ENCODE measurements around the gene USP43. TPM values are rescaled to one million over a fixed set of nuclear protein-coding genes. Genes with fewer than 3 reads are reported as not detected.

The USP43 gene
- total RNA-seq, 1 donor from 2014 or later: not detected

GRCh38 chr17:9763643-9764042 lies 118.3 kb downstream of the USP43 start:
- Mint-ChIP-seq H3K4me3 (no peak overlapping the region), H3K4me1 (no peaks in the 10 kb centered on the region), H3K36me3 (no peaks in the 10 kb centered on the region), H3K9me3 (no peaks in the 10 kb centered on the region), H3K27ac (no peak overlapping the region), H3K27me3 (ENCODE audit: insufficient read depth, low read depth) (peaks cover 7% of the 10 kb centered on the region)
- Histone ChIP-seq H3K4me3 (no peak overlapping the region), H3K79me2 (ENCODE audit: low read depth) (no peaks in the 10 kb centered on the region), H3F3A (ENCODE audit: low read depth) (no peaks in the 10 kb centered on the region), H2AFZ (replicated peaks) (peak overlapping the region; percentile 42), H3K9ac (no peak overlapping the region), H3K27me3 (no peaks in the 10 kb centered on the region), H3K9me3 (ENCODE audit: low read depth) (no peaks in the 10 kb centered on the region), H3K27ac (no peak overlapping the region), H3K4me2 (no peak overlapping the region), H4K20me1 (ENCODE audit: low read depth) (no peaks in the 10 kb centered on the region), H3K4me1 (no peaks in the 10 kb centered on the region), H3K36me3 (no peaks in the 10 kb centered on the region)
- TF ChIP-seq, protein P1, sequence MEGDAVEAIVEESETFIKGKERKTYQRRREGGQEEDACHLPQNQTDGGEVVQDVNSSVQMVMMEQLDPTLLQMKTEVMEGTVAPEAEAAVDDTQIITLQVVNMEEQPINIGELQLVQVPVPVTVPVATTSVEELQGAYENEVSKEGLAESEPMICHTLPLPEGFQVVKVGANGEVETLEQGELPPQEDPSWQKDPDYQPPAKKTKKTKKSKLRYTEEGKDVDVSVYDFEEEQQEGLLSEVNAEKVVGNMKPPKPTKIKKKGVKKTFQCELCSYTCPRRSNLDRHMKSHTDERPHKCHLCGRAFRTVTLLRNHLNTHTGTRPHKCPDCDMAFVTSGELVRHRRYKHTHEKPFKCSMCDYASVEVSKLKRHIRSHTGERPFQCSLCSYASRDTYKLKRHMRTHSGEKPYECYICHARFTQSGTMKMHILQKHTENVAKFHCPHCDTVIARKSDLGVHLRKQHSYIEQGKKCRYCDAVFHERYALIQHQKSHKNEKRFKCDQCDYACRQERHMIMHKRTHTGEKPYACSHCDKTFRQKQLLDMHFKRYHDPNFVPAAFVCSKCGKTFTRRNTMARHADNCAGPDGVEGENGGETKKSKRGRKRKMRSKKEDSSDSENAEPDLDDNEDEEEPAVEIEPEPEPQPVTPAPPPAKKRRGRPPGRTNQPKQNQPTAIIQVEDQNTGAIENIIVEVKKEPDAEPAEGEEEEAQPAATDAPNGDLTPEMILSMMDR (IDR thresholded peaks at IDR 0.05): no peak
- TF ChIP-seq EZH2phosphoT487 (IDR thresholded peaks at IDR 0.05): no peak
- no peak for TF ChIP-seq EZH2 (IDR thresholded peaks at IDR 0.05)
- DNase-seq (ENCODE audit: low spot score): no peak

GRCh38 chr17:9765322-9765721 lies 120.0 kb downstream of the USP43 start:
- no peaks in the 10 kb centered on the region for H3K36me3 Mint-ChIP-seq
- H3K4me1 ChIP-seq: no peaks in the 10 kb centered on the region
- no peak overlapping the region for H2AFZ ChIP-seq (replicated peaks)
- no peaks in the 10 kb centered on the region for H3K9me3 ChIP-seq (ENCODE audit: low read depth)
- no peaks in the 10 kb centered on the region for H4K20me1 ChIP-seq (ENCODE audit: low read depth)
- H3K27me3 Mint-ChIP-seq (ENCODE audit: insufficient read depth, low read depth): peaks cover 7% of the 10 kb centered on the region
- DNase-seq (ENCODE audit: low spot score): no peak
- H3K79me2 ChIP-seq (ENCODE audit: low read depth): no peaks in the 10 kb centered on the region
- H3K4me1 Mint-ChIP-seq: no peaks in the 10 kb centered on the region
- H3K4me2 ChIP-seq: no peak overlapping the region
- no peak overlapping the region for H3K27ac ChIP-seq
- H3K4me3 ChIP-seq: no peak overlapping the region
- no peaks in the 10 kb centered on the region for H3K27me3 ChIP-seq
- no peak for TF ChIP-seq EZH2phosphoT487 (IDR thresholded peaks at IDR 0.05)
- no peak for TF ChIP-seq EZH2 (IDR thresholded peaks at IDR 0.05)
- TF ChIP-seq, protein P1 (IDR thresholded peaks at IDR 0.05): no peak
- H3K36me3 ChIP-seq: no peaks in the 10 kb centered on the region
- H3K27ac Mint-ChIP-seq: no peak overlapping the region
- H3F3A ChIP-seq (ENCODE audit: low read depth): no peaks in the 10 kb centered on the region
- no peak overlapping the region for H3K9ac ChIP-seq
- H3K9me3 Mint-ChIP-seq: no peaks in the 10 kb centered on the region
- H3K4me3 Mint-ChIP-seq: no peak overlapping the region

DNA sequence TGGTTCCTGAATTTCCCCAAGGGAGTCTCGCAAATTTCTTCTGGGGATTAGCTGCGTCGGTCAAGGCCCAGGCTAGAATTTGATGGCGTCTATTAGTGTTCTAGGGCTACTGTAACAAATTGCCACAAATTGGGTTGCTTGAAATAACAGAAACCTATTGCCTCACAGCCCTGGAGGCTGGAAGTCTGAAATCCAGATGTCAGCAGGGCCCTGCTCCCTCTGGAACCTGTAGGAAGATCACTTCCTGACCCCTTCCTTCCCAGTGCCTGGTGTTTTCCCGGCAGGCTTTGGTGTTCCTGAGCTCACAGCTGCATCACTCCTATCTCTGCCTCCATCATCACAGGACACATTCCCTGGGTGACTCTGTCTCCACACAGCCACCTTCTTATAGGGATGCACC lies 121.7 kb downstream of the USP43 start:
- H3K79me2 ChIP-seq (ENCODE audit: low read depth): no peaks in the 10 kb centered on the region
- H3K4me2 ChIP-seq: no peak overlapping the region
- Mint-ChIP-seq H3K4me3 (no peak overlapping the region), H3K36me3 (no peaks in the 10 kb centered on the region), H3K4me1 (no peaks in the 10 kb centered on the region), H3K27ac (no peak overlapping the region), H3K27me3 (ENCODE audit: insufficient read depth, low read depth) (peaks cover 7% of the 10 kb centered on the region), H3K9me3 (no peaks in the 10 kb centered on the region)
- H3K27me3 ChIP-seq: no peaks in the 10 kb centered on the region
- no peaks in the 10 kb centered on the region for H3K36me3 ChIP-seq
- no peaks in the 10 kb centered on the region for H3K4me1 ChIP-seq
- H2AFZ ChIP-seq (replicated peaks): no peak overlapping the region
- no peaks in the 10 kb centered on the region for H3F3A ChIP-seq (ENCODE audit: low read depth)
- no peak overlapping the region for H3K27ac ChIP-seq
- H3K9me3 ChIP-seq (ENCODE audit: low read depth): no peaks in the 10 kb centered on the region
- no peak overlapping the region for H3K9ac ChIP-seq
- no peak overlapping the region for H3K4me3 ChIP-seq
- no peak for DNase-seq (ENCODE audit: low spot score)
- no peaks in the 10 kb centered on the region for H4K20me1 ChIP-seq (ENCODE audit: low read depth)
- no peak for TF ChIP-seq EZH2phosphoT487 (IDR thresholded peaks at IDR 0.05)
- TF ChIP-seq, protein P1 (IDR thresholded peaks at IDR 0.05): no peak
- TF ChIP-seq EZH2 (IDR thresholded peaks at IDR 0.05): no peak

Data from neural progenitor cell (in vitro differentiated cells).